Measurements from ENCODE around the gene LMAN2. TPM values are rescaled to one million over a fixed set of nuclear protein-coding genes. Genes with fewer than 3 reads are reported as not detected.

Gene LMAN2
- 162 TPM for total RNA-seq

- DNase-seq (ENCODE audit: low spot score), result peak; percentile 96
- peak; percentile 91 for ATAC-seq
These were observed at the start of gene LMAN2 for GRCh38 chr5:177351392-177352329. TSS of gene LMAN2 (minus strand) at chr5:177351668. CDS start at chr5:177351647, 21 bp downstream.

GRCh38 chr5:177399997-177400868, 48.8 kb upstream of the LMAN2 start, which contains the start of gene PFN3:
TSS of gene PFN3 (minus strand) at chr5:177400661. CDS start at chr5:177400576, 85 bp downstream.
- DNase-seq (ENCODE audit: low spot score), result no peak
- ATAC-seq, result peak; percentile 71

- ATAC-seq, result no peak
- no peak for DNase-seq (ENCODE audit: low spot score)
These were observed 46.5 kb upstream of the LMAN2 start for GRCh38 chr5:177397875-177398390.

- DNase-seq (ENCODE audit: low spot score), result no peak
- no peak for ATAC-seq
These were observed 45.3 kb upstream of the LMAN2 start for GRCh38 chr5:177396807-177397206.

- ATAC-seq (no peak), DNase-seq (ENCODE audit: low spot score) (no peak)
These were observed 44.6 kb upstream of the LMAN2 start for GRCh38 chr5:177396078-177396477.

- DNase-seq (ENCODE audit: low spot score), result no peak
These were observed 42.5 kb upstream of the LMAN2 start for GRCh38 chr5:177393990-177394389.

GRCh38 chr5:177393206-177393765, 41.8 kb upstream of the LMAN2 start:
- ATAC-seq (no peak), DNase-seq (ENCODE audit: low spot score) (no peak)

More at GRCh38 chr5:177393990-177394389, 42.5 kb upstream of the LMAN2 start:
- ATAC-seq, result no peak

GRCh38 chr5:177392765-177393164, 41.3 kb upstream of the LMAN2 start:
- DNase-seq (ENCODE audit: low spot score) (no peak), ATAC-seq (no peak)

GRCh38 chr5:177390363-177391300, 39.2 kb upstream of the LMAN2 start:
- DNase-seq (ENCODE audit: low spot score) (no peak), ATAC-seq (peak; percentile 96)

GRCh38 chr5:177389241-177390169, 38.0 kb upstream of the LMAN2 start:
- peak; percentile 4 for ATAC-seq
- no peak for DNase-seq (ENCODE audit: low spot score)

GRCh38 chr5:177388521-177389052, 37.1 kb upstream of the LMAN2 start:
- no peak for ATAC-seq

GRCh38 chr5:177387405-177387804, 35.9 kb upstream of the LMAN2 start:
- DNase-seq (ENCODE audit: low spot score) (no peak), ATAC-seq (no peak)

More at GRCh38 chr5:177388521-177389052, 37.1 kb upstream of the LMAN2 start:
- DNase-seq (ENCODE audit: low spot score), result no peak

GRCh38 chr5:177386542-177386941, 35.1 kb upstream of the LMAN2 start:
- DNase-seq (ENCODE audit: low spot score) (no peak), ATAC-seq (no peak)

GRCh38 chr5:177385720-177386119, 34.3 kb upstream of the LMAN2 start:
- no peak for DNase-seq (ENCODE audit: low spot score)
- ATAC-seq, result no peak

- ATAC-seq (no peak), DNase-seq (ENCODE audit: low spot score) (no peak)
These were observed 32.7 kb upstream of the LMAN2 start, which contains the start of gene SLC34A1 for GRCh38 chr5:177384134-177384533. TSS of gene SLC34A1 (plus strand) at chr5:177384434. CDS start at chr5:177385742, 1,308 bp downstream.

GRCh38 chr5:177383181-177383580, 31.7 kb upstream of the LMAN2 start:
- DNase-seq (ENCODE audit: low spot score) (no peak), ATAC-seq (no peak)

GRCh38 chr5:177382423-177383029, 31.1 kb upstream of the LMAN2 start:
- ATAC-seq (peak; percentile 62), DNase-seq (ENCODE audit: low spot score) (no peak)

GRCh38 chr5:177380805-177381126, 29.3 kb upstream of the LMAN2 start:
- ATAC-seq, result no peak
- no peak for DNase-seq (ENCODE audit: low spot score)
